ENCODE measurements around the gene IGF2BP3. TPM values are rescaled to one million over a fixed set of nuclear protein-coding genes. Genes with fewer than 3 reads are reported as not detected.

Gene IGF2BP3
- total and polyA plus RNA-seq, 10 of the 15 experiments (the other 5 are each of a cell fraction or from before 2014, with no cell fraction given): 4.6 to 61.2 (median 36.9) TPM

DNA sequence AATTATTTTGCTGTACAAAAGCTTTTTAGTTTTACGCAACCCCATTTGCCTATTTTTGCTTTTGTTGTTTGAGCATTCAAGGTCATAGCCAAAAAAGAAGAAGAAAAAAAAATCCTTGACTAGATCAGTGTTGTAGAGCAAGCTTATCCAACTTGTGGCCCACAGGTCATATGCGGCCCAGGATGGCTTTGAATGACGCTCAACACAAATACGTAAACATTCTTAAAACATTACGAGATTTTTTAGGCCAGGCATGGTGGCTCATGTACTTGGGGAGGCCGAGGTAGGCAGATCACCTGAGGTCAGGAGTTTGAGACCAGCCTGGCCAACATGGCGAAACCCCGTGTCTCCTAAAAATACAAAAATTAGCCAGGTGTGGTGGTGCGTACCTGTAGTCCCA, 179.3 kb downstream of the IGF2BP3 start:
- in situ Hi-C loops (cut with MboI): no loop called here
- H3K4me2 ChIP-seq (ENCODE audit: control insufficient read depth, insufficient read depth): no peak overlapping the region
- no TSS peak for BruUV-seq (replicated peaks)
- ChIA-PET CTCF (interaction anchor here (0.8 to 2.4 kb wide), 4 partner anchors 14 to 154 kb away, joined by 3 to 9 read pairs (median 6); no protein-coding TSS in a partner anchor), SMC1A (ENCODE audit: uncharacterized antibody, unreplicated experiment) (interaction anchor here (1.1 to 2.1 kb wide), 2 partner anchors 14 to 18 kb away, joined by 3 to 6 read pairs; no protein-coding TSS in a partner anchor), POLR2A (interaction anchor here (1.3 kb wide), 1 partner anchor 11 kb away, joined by 3 read pairs; no protein-coding TSS in a partner anchor), RAD21 (ENCODE audit: unreplicated experiment) (interaction anchor here (0.6 kb wide), 1 partner anchor 121 kb away, joined by 3 read pairs; no protein-coding TSS in a partner anchor)
- no peak for FAIRE-seq
- no peaks in the 10 kb centered on the region for H3K9me3 ChIP-seq (replicated peaks; ENCODE audit: control insufficient read depth, insufficient read depth, low read length)
- intact Hi-C loops (cut with micrococcal nuclease; ENCODE audit: unreplicated experiment): no loop called here
- no peak overlapping the region for H3K27ac ChIP-seq (ENCODE audit: control insufficient read depth, insufficient read depth)
- H2AFZ ChIP-seq (ENCODE audit: control insufficient read depth, low read depth, low read length): no peak overlapping the region
- H3K27me3 ChIP-seq (replicated peaks in 1 of 2; ENCODE audit: control insufficient read depth in 2 of 2, insufficient read depth in 2 of 2, low read length in 1 of 2): no peaks in the 10 kb centered on the region
- no peak overlapping the region for H3K4me3 ChIP-seq
- H3K79me2 ChIP-seq (ENCODE audit: control insufficient read depth, insufficient read depth, low read length): no peaks in the 10 kb centered on the region
- 74% methylated on average over 9 of the region's 9 CpGs for WGBS (ENCODE audit: insufficient coverage, insufficient replicate concordance, low lambda C conversion rate, missing lambda C conversion rate)
- no peaks in the 10 kb centered on the region for H3K36me3 ChIP-seq (ENCODE audit: control insufficient read depth in 2 of 2, insufficient read depth in 2 of 2, low read length in 1 of 2)
- H3K4me1 ChIP-seq (ENCODE audit: control insufficient read depth, insufficient read depth, low read length): no peaks in the 10 kb centered on the region
- H4K20me1 ChIP-seq (ENCODE audit: control insufficient read depth, insufficient read depth): no peaks in the 10 kb centered on the region
- no peak overlapping the region for H3K9ac ChIP-seq (ENCODE audit: control insufficient read depth, insufficient read depth, low read length)
- DNase-seq (ENCODE audit: low read depth, low spot score): no peak
- ATAC-seq: no peak
- no peak for TF ChIP-seq RAD51 (IDR thresholded peaks at IDR 0.05)
- TF ChIP-seq, protein P1, sequence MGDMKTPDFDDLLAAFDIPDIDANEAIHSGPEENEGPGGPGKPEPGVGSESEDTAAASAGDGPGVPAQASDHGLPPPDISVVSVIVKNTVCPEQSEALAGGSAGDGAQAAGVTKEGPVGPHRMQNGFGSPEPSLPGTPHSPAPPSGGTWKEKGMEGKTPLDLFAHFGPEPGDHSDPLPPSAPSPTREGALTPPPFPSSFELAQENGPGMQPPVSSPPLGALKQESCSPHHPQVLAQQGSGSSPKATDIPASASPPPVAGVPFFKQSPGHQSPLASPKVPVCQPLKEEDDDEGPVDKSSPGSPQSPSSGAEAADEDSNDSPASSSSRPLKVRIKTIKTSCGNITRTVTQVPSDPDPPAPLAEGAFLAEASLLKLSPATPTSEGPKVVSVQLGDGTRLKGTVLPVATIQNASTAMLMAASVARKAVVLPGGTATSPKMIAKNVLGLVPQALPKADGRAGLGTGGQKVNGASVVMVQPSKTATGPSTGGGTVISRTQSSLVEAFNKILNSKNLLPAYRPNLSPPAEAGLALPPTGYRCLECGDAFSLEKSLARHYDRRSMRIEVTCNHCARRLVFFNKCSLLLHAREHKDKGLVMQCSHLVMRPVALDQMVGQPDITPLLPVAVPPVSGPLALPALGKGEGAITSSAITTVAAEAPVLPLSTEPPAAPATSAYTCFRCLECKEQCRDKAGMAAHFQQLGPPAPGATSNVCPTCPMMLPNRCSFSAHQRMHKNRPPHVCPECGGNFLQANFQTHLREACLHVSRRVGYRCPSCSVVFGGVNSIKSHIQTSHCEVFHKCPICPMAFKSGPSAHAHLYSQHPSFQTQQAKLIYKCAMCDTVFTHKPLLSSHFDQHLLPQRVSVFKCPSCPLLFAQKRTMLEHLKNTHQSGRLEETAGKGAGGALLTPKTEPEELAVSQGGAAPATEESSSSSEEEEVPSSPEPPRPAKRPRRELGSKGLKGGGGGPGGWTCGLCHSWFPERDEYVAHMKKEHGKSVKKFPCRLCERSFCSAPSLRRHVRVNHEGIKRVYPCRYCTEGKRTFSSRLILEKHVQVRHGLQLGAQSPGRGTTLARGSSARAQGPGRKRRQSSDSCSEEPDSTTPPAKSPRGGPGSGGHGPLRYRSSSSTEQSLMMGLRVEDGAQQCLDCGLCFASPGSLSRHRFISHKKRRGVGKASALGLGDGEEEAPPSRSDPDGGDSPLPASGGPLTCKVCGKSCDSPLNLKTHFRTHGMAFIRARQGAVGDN (IDR thresholded peaks at IDR 0.05): no peak
- no peak for TF ChIP-seq CBX5 (IDR thresholded peaks at IDR 0.05; ENCODE audit: low read depth)
- TF ChIP-seq, protein P2, sequence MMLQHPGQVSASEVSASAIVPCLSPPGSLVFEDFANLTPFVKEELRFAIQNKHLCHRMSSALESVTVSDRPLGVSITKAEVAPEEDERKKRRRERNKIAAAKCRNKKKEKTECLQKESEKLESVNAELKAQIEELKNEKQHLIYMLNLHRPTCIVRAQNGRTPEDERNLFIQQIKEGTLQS (IDR thresholded peaks at IDR 0.05; ENCODE audit: borderline replicate concordance, extremely low read depth, low read depth, low read length): no peak
- TF ChIP-seq HDAC6 (IDR thresholded peaks at IDR 0.05; ENCODE audit: unreplicated experiment): no peak
- no peak for TF ChIP-seq SUPT20H (IDR thresholded peaks at IDR 0.05; ENCODE audit: borderline replicate concordance, control insufficient read depth, low read depth, low read length)
- TF ChIP-seq NR2F1 (conservative IDR thresholded peaks at IDR 0.05): no peak
- TF ChIP-seq ETV6 (conservative IDR thresholded peaks at IDR 0.05 in 1 of 2, IDR thresholded peaks at IDR 0.05 in 1 of 2; ENCODE audit: borderline replicate concordance in 1 of 2, low read depth in 1 of 2): no peak
- no peak for TF ChIP-seq GABPA (IDR thresholded peaks at IDR 0.05; ENCODE audit: low read depth)
- TF ChIP-seq, protein P3, sequence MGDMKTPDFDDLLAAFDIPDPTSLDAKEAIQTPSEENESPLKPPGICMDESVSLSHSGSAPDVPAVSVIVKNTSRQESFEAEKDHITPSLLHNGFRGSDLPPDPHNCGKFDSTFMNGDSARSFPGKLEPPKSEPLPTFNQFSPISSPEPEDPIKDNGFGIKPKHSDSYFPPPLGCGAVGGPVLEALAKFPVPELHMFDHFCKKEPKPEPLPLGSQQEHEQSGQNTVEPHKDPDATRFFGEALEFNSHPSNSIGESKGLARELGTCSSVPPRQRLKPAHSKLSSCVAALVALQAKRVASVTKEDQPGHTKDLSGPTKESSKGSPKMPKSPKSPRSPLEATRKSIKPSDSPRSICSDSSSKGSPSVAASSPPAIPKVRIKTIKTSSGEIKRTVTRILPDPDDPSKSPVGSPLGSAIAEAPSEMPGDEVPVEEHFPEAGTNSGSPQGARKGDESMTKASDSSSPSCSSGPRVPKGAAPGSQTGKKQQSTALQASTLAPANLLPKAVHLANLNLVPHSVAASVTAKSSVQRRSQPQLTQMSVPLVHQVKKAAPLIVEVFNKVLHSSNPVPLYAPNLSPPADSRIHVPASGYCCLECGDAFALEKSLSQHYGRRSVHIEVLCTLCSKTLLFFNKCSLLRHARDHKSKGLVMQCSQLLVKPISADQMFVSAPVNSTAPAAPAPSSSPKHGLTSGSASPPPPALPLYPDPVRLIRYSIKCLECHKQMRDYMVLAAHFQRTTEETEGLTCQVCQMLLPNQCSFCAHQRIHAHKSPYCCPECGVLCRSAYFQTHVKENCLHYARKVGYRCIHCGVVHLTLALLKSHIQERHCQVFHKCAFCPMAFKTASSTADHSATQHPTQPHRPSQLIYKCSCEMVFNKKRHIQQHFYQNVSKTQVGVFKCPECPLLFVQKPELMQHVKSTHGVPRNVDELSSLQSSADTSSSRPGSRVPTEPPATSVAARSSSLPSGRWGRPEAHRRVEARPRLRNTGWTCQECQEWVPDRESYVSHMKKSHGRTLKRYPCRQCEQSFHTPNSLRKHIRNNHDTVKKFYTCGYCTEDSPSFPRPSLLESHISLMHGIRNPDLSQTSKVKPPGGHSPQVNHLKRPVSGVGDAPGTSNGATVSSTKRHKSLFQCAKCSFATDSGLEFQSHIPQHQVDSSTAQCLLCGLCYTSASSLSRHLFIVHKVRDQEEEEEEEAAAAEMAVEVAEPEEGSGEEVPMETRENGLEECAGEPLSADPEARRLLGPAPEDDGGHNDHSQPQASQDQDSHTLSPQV (IDR thresholded peaks at IDR 0.05): no peak
- no peak for TF ChIP-seq JUND (IDR thresholded peaks at IDR 0.05; ENCODE audit: low read depth, low read length)
- no peak for TF ChIP-seq BHLHE40 (IDR thresholded peaks at IDR 0.05; ENCODE audit: borderline replicate concordance in 1 of 2, low read depth in 2 of 2, low read length in 1 of 2)
- TF ChIP-seq SMARCA5 (IDR thresholded peaks at IDR 0.05): no peak
- no peak for TF ChIP-seq POU2F2 (IDR thresholded peaks at IDR 0.05; ENCODE audit: borderline replicate concordance, low read depth, low read length)
- TF ChIP-seq TCF12 (IDR thresholded peaks at IDR 0.05; ENCODE audit: low read depth, low read length): no peak
- no peak for TF ChIP-seq MEF2A (IDR thresholded peaks at IDR 0.05; ENCODE audit: insufficient read depth, low read depth, low read length)

All from GM12878 (cell line).